Parathyroid adenoma (tissue), 2 donors: ENCODE data around the gene EYA2.
"Not testable (repeated sequence)": the region's sequence is repeated elsewhere in the genome, so short reads cannot be mapped to it uniquely, and the experiment has no call there.

ENCODE experiments used
- H2AFZ ChIP-seq: fragments of 300-600 bp; sonication (generic); one replicate; pipeline ENCODE4 v1.7.0; 2017; ENCODE audit warnings: antibody characterized with exemption, mild to moderate bottlenecking
- H3K27ac ChIP-seq: fragments of 300-600 bp; sonication (generic); one replicate; pipeline ENCODE4 v1.7.0; 2017
- H3K27me3 ChIP-seq: fragments of 300-600 bp; sonication (generic); one replicate; pipeline ENCODE4 v1.7.0; 2017; ENCODE audit warnings: low read length; ENCODE audit not compliant: control insufficient read depth, insufficient read depth
- H3K36me3 ChIP-seq: fragments of 300-600 bp; sonication (generic); one replicate; pipeline ENCODE4 v1.7.0; 2017; ENCODE audit warnings: low read length; ENCODE audit not compliant: control insufficient read depth, insufficient read depth
- H3K4me1 ChIP-seq: fragments of 300-600 bp; sonication (generic); one replicate; pipeline ENCODE4 v1.7.0; 2017; ENCODE audit warnings: control low read depth
- H3K4me2 ChIP-seq: fragments of 300-600 bp; sonication (generic); one replicate; pipeline ENCODE4 v1.7.0; 2017; ENCODE audit warnings: low read length
- H3K4me3 ChIP-seq: fragments of 300-600 bp; sonication (generic); one replicate; pipeline ENCODE4 v1.7.0; 2017; ENCODE audit warnings: low read depth, low read length
- H3K79me2 ChIP-seq: fragments of 300-600 bp; sonication (generic); one replicate; pipeline ENCODE4 v1.7.0; 2017; ENCODE audit warnings: control low read depth
- H3K9ac ChIP-seq: fragments of 300-600 bp; sonication (generic); one replicate; pipeline ENCODE4 v1.7.0; 2017; ENCODE audit warnings: mild to moderate bottlenecking
- H3K9me3 ChIP-seq: fragments of 300-600 bp; sonication (generic); one replicate; pipeline ENCODE4 v1.7.0; 2017; ENCODE audit warnings: low read length; ENCODE audit not compliant: control insufficient read depth
- TF ChIP-seq, protein P1 (sequence below): fragments of 300-600 bp; sonication (generic); IDR thresholded peaks from one replicate; pipeline ENCODE4 v1.7.0; 2017; ENCODE audit warnings: antibody characterized with exemption, mild to moderate bottlenecking
- donor health status: primary hyperparathyroidism.

Gene EYA2

GRCh38 chr20:46955601-46956556, 61.2 kb downstream of the EYA2 start:
- TF ChIP-seq, protein P1, sequence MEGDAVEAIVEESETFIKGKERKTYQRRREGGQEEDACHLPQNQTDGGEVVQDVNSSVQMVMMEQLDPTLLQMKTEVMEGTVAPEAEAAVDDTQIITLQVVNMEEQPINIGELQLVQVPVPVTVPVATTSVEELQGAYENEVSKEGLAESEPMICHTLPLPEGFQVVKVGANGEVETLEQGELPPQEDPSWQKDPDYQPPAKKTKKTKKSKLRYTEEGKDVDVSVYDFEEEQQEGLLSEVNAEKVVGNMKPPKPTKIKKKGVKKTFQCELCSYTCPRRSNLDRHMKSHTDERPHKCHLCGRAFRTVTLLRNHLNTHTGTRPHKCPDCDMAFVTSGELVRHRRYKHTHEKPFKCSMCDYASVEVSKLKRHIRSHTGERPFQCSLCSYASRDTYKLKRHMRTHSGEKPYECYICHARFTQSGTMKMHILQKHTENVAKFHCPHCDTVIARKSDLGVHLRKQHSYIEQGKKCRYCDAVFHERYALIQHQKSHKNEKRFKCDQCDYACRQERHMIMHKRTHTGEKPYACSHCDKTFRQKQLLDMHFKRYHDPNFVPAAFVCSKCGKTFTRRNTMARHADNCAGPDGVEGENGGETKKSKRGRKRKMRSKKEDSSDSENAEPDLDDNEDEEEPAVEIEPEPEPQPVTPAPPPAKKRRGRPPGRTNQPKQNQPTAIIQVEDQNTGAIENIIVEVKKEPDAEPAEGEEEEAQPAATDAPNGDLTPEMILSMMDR = no peak
- Histone ChIP-seq H3K27ac (no peak overlapping the region), H3K9me3 (no peaks in the 10 kb centered on the region), H3K4me2 (no peak overlapping the region), H3K36me3 (no peaks in the 10 kb centered on the region), H2AFZ (no peak overlapping the region), H3K4me1 (peaks cover 13% of the 10 kb centered on the region), H3K27me3 (no peaks in the 10 kb centered on the region), H3K9ac (no peak overlapping the region), H3K4me3 (no peak overlapping the region), H3K79me2 (peaks cover 68% of the 10 kb centered on the region)

- Histone ChIP-seq H3K4me2 (no peak overlapping the region), H3K4me1 (peaks cover 18% of the 10 kb centered on the region), H3K79me2 (peaks cover 60% of the 10 kb centered on the region), H3K9me3 (no peaks in the 10 kb centered on the region), H2AFZ (no peak overlapping the region), H3K36me3 (no peaks in the 10 kb centered on the region), H3K4me3 (no peak overlapping the region), H3K27me3 (no peaks in the 10 kb centered on the region), H3K9ac (no peak overlapping the region), H3K27ac (no peak overlapping the region)
- TF ChIP-seq, protein P1 = no peak
Measured at GRCh38 chr20:46959081-46959692, 64.5 kb downstream of the EYA2 start.

GRCh38 chr20:46959821-46960220, 65.2 kb downstream of the EYA2 start:
- peaks cover 19% of the 10 kb centered on the region for H3K4me1 ChIP-seq

GRCh38 chr20:46960536-46960935, 65.9 kb downstream of the EYA2 start:
- Histone ChIP-seq H3K9me3 (no peaks in the 10 kb centered on the region), H3K36me3 (no peaks in the 10 kb centered on the region), H3K79me2 (peaks cover 65% of the 10 kb centered on the region), H3K4me1 (peaks cover 19% of the 10 kb centered on the region), H3K9ac (no peak overlapping the region), H3K4me3 (no peak overlapping the region), H3K27ac (no peak overlapping the region), H2AFZ (no peak overlapping the region), H3K27me3 (no peaks in the 10 kb centered on the region), H3K4me2 (no peak overlapping the region)
- TF ChIP-seq, protein P1 = no peak

More at GRCh38 chr20:46959821-46960220, 65.2 kb downstream of the EYA2 start:
- H3K36me3 ChIP-seq = no peaks in the 10 kb centered on the region
- H3K9me3 ChIP-seq = no peaks in the 10 kb centered on the region
- H3K27me3 ChIP-seq = no peaks in the 10 kb centered on the region
- no peak overlapping the region for H3K27ac ChIP-seq
- no peak overlapping the region for H3K4me3 ChIP-seq
- no peak overlapping the region for H2AFZ ChIP-seq
- TF ChIP-seq, protein P1 = no peak
- no peak overlapping the region for H3K9ac ChIP-seq
- no peak overlapping the region for H3K4me2 ChIP-seq
- H3K79me2 ChIP-seq = peaks cover 60% of the 10 kb centered on the region

DNA sequence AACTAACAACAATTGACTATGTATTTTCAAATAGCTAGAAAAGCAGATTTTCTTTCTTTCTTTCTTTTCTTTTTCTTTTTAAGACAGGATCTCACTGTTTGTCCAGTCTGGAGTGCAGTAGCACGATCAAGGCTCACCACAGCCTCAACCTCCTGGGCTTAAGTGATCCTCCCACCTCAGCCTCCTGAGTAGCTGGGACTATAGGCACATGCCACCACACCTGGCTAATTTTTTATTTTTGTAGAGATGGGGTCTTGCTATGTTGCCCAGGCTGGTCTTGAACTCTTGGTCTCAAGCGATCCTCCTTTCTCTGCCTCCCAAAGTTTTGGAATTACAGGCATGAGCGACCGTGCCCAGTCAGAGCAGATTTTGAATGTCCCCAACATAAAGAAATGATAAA, 67.3 kb downstream of the EYA2 start:
- H3K27ac ChIP-seq, H3K36me3 ChIP-seq, H3K27me3 ChIP-seq, H3K4me2 ChIP-seq, H3K9ac ChIP-seq, H3K4me3 ChIP-seq, H2AFZ ChIP-seq, H3K9me3 ChIP-seq: not testable (repeated sequence)
- Histone ChIP-seq H3K79me2 (peaks cover 51% of the 10 kb centered on the region), H3K4me1 (peaks cover 19% of the 10 kb centered on the region)
